HEK293 (cell line): ENCODE measurements around the gene LMTK2.

Experiments
- CTCF ChIA-PET: fragments of 350-600 bp; formaldehyde crosslinking; extraction: SDS; loops from one replicate; lab custom pipeline; 2021; ENCODE audit warnings: antibody characterized with exemption; lab: Yijun Ruan, JAX
- POLR2A ChIA-PET: fragments of 300-600 bp; formaldehyde crosslinking; extraction: SDS; loops from one replicate; lab custom pipeline; 2020; ENCODE audit warnings: antibody characterized with exemption, inconsistent platforms; lab: Yijun Ruan, JAX
- H3K27ac ChIP-seq: fragments of 200-500 bp; sonication (Bioruptor generic); 2 replicates; pipeline ENCODE4 v1.5.1; 2014; ENCODE audit warnings: low read depth, low read length, control low read depth, inconsistent platforms; ENCODE audit errors: extremely low read depth
- H3K36me3 ChIP-seq, 2 experiments: fragments of 200-500 bp in 1 of 2; sonication (Bioruptor generic) in 1 of 2; 1 replicate in 1 of 2; 2 replicates in 1 of 2; pipeline ENCODE4 v1.5.1; 2014 to 2017; ENCODE audit warnings: inconsistent platforms in 2 of 2, low read length in 2 of 2; ENCODE audit not compliant: control insufficient read depth in 2 of 2, insufficient read depth in 1 of 2
- H3K4me1 ChIP-seq: fragments of 200-500 bp; sonication (Bioruptor generic); 2 replicates; pipeline ENCODE4 v1.5.1; 2014; ENCODE audit warnings: mild to moderate bottlenecking, low read length, inconsistent platforms; ENCODE audit not compliant: control insufficient read depth, insufficient read depth
- H3K4me3 ChIP-seq: 2 replicates; pipeline ENCODE4 v1.5.1; 2011; ENCODE audit warnings: low read depth, mild to moderate bottlenecking, control low read depth, low read length, moderate library complexity
- H3K9me3 ChIP-seq: fragments of 200-500 bp; sonication (Bioruptor generic); 2 replicates; pipeline ENCODE4 v1.5.1; 2014; ENCODE audit warnings: low read depth, low read length, inconsistent platforms; ENCODE audit not compliant: control insufficient read depth, insufficient read depth
- HOXC10 ChIP-seq: sonication (generic); formaldehyde crosslinking; IDR thresholded peaks from 2 replicates; pipeline ENCODE4 v1.8.1; 2023; ENCODE audit warnings: mild to moderate bottlenecking, missing genetic modification reagents
- IKZF3 ChIP-seq: fragments of 450-650 bp; IDR thresholded peaks from 2 replicates; pipeline ENCODE4 v1.5.0; 2018; ENCODE audit warnings: missing biosample characterization, mild to moderate bottlenecking, missing genetic modification characterization, moderate library complexity
- SCRT1 ChIP-seq: fragments of 450-650 bp; formaldehyde crosslinking; IDR thresholded peaks from 2 replicates; pipeline ENCODE4 v1.5.1; 2016; ENCODE audit warnings: missing biosample characterization, missing genetic modification characterization, borderline replicate concordance
- SCRT2 ChIP-seq: fragments of 450-650 bp; formaldehyde crosslinking; IDR thresholded peaks from 2 replicates; pipeline ENCODE4 v1.5.1; 2016; ENCODE audit warnings: missing biosample characterization, missing genetic modification characterization
- YY2 ChIP-seq: fragments of 450-650 bp; formaldehyde crosslinking; IDR thresholded peaks from 2 replicates; pipeline ENCODE4 v1.5.1; 2016; ENCODE audit warnings: missing biosample characterization, missing genetic modification characterization
- ZFHX2 ChIP-seq: fragments of 450-650 bp; formaldehyde crosslinking; conservative IDR thresholded peaks from 2 replicates; pipeline ENCODE4 v1.5.1; 2016; ENCODE audit warnings: missing biosample characterization, missing genetic modification characterization
- ZNF114 ChIP-seq: fragments of 450-650 bp; formaldehyde crosslinking; IDR thresholded peaks from 2 replicates; pipeline ENCODE4 v1.5.0; 2017; ENCODE audit warnings: missing biosample characterization, missing genetic modification characterization
- ZNF155 ChIP-seq: fragments of 450-650 bp; formaldehyde crosslinking; IDR thresholded peaks from 2 replicates; pipeline ENCODE4 v1.5.1; 2016; ENCODE audit warnings: missing biosample characterization, missing genetic modification characterization
- ZNF292 ChIP-seq: fragments of 450-650 bp; formaldehyde crosslinking; IDR thresholded peaks from 2 replicates; pipeline ENCODE4 v1.5.1; 2016; ENCODE audit warnings: low read depth, missing biosample characterization, missing genetic modification characterization, borderline replicate concordance
- ZNF391 ChIP-seq: fragments of 450-650 bp; formaldehyde crosslinking; IDR thresholded peaks from 2 replicates; pipeline ENCODE4 v1.5.1; 2016; ENCODE audit warnings: low read depth, missing biosample characterization, missing genetic modification characterization, borderline replicate concordance
- ZNF473 ChIP-seq: fragments of 450-650 bp; formaldehyde crosslinking; IDR thresholded peaks from 2 replicates; pipeline ENCODE4 v1.5.1; 2017; ENCODE audit warnings: missing biosample characterization, missing genetic modification characterization
- ZNF510 ChIP-seq: fragments of 450-650 bp; formaldehyde crosslinking; IDR thresholded peaks from 2 replicates; pipeline ENCODE4 v1.5.1; 2018; ENCODE audit warnings: mild to moderate bottlenecking, missing genetic modification characterization, missing biosample characterization; ENCODE audit not compliant: insufficient replicate concordance
- ZNF560 ChIP-seq: fragments of 450-650 bp; formaldehyde crosslinking; IDR thresholded peaks from 2 replicates; pipeline ENCODE4 v1.5.1; 2017; ENCODE audit warnings: missing biosample characterization, missing genetic modification characterization, borderline replicate concordance
- ZNF596 ChIP-seq: fragments of 450-650 bp; IDR thresholded peaks from 2 replicates; pipeline ENCODE4 v1.5.0; 2018; ENCODE audit warnings: missing biosample characterization, mild to moderate bottlenecking, missing genetic modification characterization, moderate library complexity
- ZNF600 ChIP-seq: fragments of 450-650 bp; formaldehyde crosslinking; IDR thresholded peaks from 2 replicates; pipeline ENCODE4 v1.5.1; 2016; ENCODE audit warnings: missing biosample characterization, missing genetic modification characterization
- ZNF660 ChIP-seq: fragments of 450-650 bp; IDR thresholded peaks from 2 replicates; pipeline ENCODE4 v1.5.1; 2018; ENCODE audit warnings: missing biosample characterization, mild to moderate bottlenecking, missing genetic modification characterization
- ZNF670 ChIP-seq: fragments of 450-650 bp; formaldehyde crosslinking; IDR thresholded peaks from 2 replicates; pipeline ENCODE4 v1.5.1; 2016; ENCODE audit warnings: missing biosample characterization, missing genetic modification characterization, low read depth
- ZNF701 ChIP-seq: fragments of 450-650 bp; formaldehyde crosslinking; IDR thresholded peaks from 2 replicates; pipeline ENCODE4 v1.5.1; 2016; ENCODE audit warnings: missing biosample characterization, missing genetic modification characterization
- ZNF792 ChIP-seq: fragments of 450-650 bp; formaldehyde crosslinking; IDR thresholded peaks from 2 replicates; pipeline ENCODE4 v1.5.1; 2016; ENCODE audit warnings: missing biosample characterization, missing genetic modification characterization
- ZSCAN16 ChIP-seq: fragments of 450-650 bp; formaldehyde crosslinking; IDR thresholded peaks from 2 replicates; pipeline ENCODE4 v1.5.1; 2016; ENCODE audit warnings: missing biosample characterization, missing genetic modification characterization
- TF ChIP-seq, protein P1 (sequence below): fragments of 450-650 bp; formaldehyde crosslinking; optimal IDR thresholded peaks from 2 replicates; pipeline ENCODE3; 2016; ENCODE audit warnings: missing biosample characterization, mild to moderate bottlenecking, missing genetic modification characterization
- TF ChIP-seq, protein P2 (sequence below): fragments of 450-650 bp; formaldehyde crosslinking; IDR thresholded peaks from 2 replicates; pipeline ENCODE4 v1.5.1; 2017; ENCODE audit warnings: missing biosample characterization, missing genetic modification characterization
- TF ChIP-seq, protein P3 (sequence below): fragments of 450-650 bp; formaldehyde crosslinking; IDR thresholded peaks from 2 replicates; pipeline ENCODE4 v1.5.1; 2016; ENCODE audit warnings: missing biosample characterization, missing genetic modification characterization, low read depth
- TF ChIP-seq, protein P4 (sequence below): fragments of 450-650 bp; formaldehyde crosslinking; IDR thresholded peaks from 2 replicates; pipeline ENCODE4 v1.5.1; 2017; ENCODE audit warnings: missing biosample characterization, mild to moderate bottlenecking, missing genetic modification characterization, moderate library complexity
- TF ChIP-seq, protein P5 (sequence below): fragments of 450-650 bp; formaldehyde crosslinking; IDR thresholded peaks from 2 replicates; pipeline ENCODE4 v1.5.1; 2016; ENCODE audit warnings: missing biosample characterization, missing genetic modification characterization

The LMTK2 gene

DNA sequence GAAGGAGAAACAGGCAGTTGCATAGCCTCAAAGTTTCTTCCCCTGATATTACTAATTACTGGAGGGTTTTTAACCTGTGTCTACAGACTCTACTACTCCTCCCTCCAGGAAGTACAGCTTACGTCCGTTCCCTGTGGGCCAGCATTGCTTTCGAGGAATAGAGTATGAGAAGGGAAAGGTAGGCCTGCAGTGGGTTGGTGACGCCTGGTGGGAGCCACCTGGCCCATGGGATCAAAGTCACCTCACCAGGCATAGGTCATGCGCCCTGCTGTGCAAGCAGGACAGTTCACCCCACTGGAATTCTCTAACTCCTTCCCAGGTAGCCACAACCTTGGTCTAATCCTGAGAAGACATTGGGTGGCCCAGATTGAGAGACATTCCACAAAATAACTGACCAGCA is 29.8 kb downstream of the LMTK2 start (continued):
- TF ChIP-seq, protein P1, sequence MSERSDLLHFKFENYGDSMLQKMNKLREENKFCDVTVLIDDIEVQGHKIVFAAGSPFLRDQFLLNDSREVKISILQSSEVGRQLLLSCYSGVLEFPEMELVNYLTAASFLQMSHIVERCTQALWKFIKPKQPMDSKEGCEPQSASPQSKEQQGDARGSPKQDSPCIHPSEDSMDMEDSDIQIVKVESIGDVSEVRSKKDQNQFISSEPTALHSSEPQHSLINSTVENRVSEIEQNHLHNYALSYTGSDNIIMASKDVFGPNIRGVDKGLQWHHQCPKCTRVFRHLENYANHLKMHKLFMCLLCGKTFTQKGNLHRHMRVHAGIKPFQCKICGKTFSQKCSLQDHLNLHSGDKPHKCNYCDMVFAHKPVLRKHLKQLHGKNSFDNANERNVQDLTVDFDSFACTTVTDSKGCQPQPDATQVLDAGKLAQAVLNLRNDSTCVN (tag by site-specific recombination), result no peak
- TF ChIP-seq ZNF600 (tag by site-specific recombination) (no peak), SCRT1 (tag by site-specific recombination) (no peak), ZFHX2 (tag by site-specific recombination) (no peak), ZNF560 (tag by site-specific recombination) (no peak), ZNF473 (tag by site-specific recombination) (no peak)
- TF ChIP-seq, protein P2, sequence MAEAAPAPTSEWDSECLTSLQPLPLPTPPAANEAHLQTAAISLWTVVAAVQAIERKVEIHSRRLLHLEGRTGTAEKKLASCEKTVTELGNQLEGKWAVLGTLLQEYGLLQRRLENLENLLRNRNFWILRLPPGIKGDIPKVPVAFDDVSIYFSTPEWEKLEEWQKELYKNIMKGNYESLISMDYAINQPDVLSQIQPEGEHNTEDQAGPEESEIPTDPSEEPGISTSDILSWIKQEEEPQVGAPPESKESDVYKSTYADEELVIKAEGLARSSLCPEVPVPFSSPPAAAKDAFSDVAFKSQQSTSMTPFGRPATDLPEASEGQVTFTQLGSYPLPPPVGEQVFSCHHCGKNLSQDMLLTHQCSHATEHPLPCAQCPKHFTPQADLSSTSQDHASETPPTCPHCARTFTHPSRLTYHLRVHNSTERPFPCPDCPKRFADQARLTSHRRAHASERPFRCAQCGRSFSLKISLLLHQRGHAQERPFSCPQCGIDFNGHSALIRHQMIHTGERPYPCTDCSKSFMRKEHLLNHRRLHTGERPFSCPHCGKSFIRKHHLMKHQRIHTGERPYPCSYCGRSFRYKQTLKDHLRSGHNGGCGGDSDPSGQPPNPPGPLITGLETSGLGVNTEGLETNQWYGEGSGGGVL (tag by site-specific recombination), result no peak
- TF ChIP-seq, all 188 proteins: peak for 0

DNA sequence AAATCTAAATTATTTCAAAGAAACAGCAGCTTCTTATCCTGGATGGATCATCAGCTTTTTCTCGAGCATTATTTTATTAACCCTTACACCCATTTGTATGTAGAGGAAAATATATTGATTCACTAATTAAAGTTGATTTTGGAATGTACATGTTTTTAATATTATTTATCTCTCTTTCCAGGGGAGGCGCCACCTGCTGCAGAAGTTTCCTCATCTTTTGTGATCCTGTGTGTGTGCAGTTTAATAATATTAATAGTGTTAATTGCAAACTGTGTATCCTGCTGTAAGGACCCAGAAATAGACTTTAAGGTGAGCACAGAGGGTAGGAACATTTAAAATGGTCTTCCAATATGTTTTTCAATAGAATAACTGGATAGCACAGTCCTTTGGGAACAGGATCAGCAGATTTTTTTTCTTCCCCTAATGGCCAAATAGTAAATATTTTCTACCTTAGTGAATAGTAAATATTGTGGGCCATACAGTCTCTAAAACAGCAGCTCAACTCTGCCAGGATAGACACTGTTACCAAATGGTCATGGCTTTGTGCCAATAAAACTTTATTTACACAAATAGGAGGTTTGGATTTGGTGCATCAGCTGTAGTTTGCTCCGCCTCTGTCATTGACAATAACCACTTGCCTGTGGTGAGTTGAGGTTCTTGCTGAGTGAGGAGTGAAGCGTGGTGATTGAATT is 30.6 kb downstream of the LMTK2 start:
- no peak for TF ChIP-seq ZNF510 (tag by site-specific recombination)
- TF ChIP-seq, protein P3, sequence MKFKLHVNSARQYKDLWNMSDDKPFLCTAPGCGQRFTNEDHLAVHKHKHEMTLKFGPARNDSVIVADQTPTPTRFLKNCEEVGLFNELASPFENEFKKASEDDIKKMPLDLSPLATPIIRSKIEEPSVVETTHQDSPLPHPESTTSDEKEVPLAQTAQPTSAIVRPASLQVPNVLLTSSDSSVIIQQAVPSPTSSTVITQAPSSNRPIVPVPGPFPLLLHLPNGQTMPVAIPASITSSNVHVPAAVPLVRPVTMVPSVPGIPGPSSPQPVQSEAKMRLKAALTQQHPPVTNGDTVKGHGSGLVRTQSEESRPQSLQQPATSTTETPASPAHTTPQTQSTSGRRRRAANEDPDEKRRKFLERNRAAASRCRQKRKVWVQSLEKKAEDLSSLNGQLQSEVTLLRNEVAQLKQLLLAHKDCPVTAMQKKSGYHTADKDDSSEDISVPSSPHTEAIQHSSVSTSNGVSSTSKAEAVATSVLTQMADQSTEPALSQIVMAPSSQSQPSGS (tag by site-specific recombination), result no peak
- no peak for TF ChIP-seq HOXC10 (CRISPR knock-in tag)
- H3K4me3 ChIP-seq, result no peak overlapping the region
- H3K4me1 ChIP-seq, result peaks cover 4% of the 10 kb centered on the region; the same call in 1 of the 2 replicates
- no peaks in the 10 kb centered on the region for H3K9me3 ChIP-seq
- ChIA-PET POLR2A (no interaction called here), CTCF (interaction anchor here (1.5 kb wide), 1 partner anchor 116 kb away, joined by 8 read pairs; no protein-coding TSS in a partner anchor)
- peaks cover 4 to 24% of the 10 kb centered on the region in 2 experiments; a peak in 2 of 3 replicates for H3K36me3 ChIP-seq
- H3K27ac ChIP-seq, result no peak overlapping the region

DNA sequence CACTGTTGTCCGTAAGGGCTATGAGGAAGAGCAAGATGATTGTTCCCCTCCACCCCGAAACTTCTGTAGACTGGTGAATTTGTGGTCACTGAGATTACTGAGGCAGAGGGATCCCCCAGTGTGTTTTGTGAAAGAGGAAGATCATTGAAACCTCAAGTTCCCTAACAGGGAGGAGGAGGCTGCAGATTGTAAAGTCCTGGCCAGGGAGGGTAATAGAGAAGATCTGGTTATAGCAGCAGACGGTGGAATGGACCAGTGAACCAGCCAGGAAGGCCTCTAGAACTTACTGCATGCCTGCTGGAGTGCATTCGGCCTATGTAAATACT is 31.1 kb downstream of the LMTK2 start:
- Histone ChIP-seq H3K4me3 (no peak overlapping the region), H3K4me1 (peaks cover under 1% of the 10 kb centered on the region; the same call in 1 of the 2 replicates), H3K27ac (no peak overlapping the region), H3K9me3 (no peaks in the 10 kb centered on the region), H3K36me3 (peaks cover 4 to 27% of the 10 kb centered on the region in 2 experiments; a peak in 2 of 3 replicates)
- TF ChIP-seq, protein P4, sequence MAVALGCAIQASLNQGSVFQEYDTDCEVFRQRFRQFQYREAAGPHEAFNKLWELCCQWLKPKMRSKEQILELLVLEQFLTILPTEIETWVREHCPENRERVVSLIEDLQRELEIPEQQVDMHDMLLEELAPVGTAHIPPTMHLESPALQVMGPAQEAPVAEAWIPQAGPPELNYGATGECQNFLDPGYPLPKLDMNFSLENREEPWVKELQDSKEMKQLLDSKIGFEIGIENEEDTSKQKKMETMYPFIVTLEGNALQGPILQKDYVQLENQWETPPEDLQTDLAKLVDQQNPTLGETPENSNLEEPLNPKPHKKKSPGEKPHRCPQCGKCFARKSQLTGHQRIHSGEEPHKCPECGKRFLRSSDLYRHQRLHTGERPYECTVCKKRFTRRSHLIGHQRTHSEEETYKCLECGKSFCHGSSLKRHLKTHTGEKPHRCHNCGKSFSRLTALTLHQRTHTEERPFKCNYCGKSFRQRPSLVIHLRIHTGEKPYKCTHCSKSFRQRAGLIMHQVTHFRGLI, result no peak
- TF ChIP-seq ZSCAN16 (tag by site-specific recombination) (no peak), ZNF670 (tag by site-specific recombination) (no peak), ZNF596 (tag by site-specific recombination) (no peak), ZNF114 (tag by site-specific recombination) (no peak), YY2 (tag by site-specific recombination) (no peak), ZNF292 (tag by site-specific recombination) (no peak), SCRT2 (tag by site-specific recombination) (no peak), ZNF391 (tag by site-specific recombination) (no peak), ZNF701 (no peak), IKZF3 (tag by site-specific recombination) (no peak), ZNF792 (tag by site-specific recombination) (no peak), HOXC10 (CRISPR knock-in tag) (no peak), ZNF155 (tag by site-specific recombination) (no peak), ZNF660 (no peak)
- TF ChIP-seq, protein P5, sequence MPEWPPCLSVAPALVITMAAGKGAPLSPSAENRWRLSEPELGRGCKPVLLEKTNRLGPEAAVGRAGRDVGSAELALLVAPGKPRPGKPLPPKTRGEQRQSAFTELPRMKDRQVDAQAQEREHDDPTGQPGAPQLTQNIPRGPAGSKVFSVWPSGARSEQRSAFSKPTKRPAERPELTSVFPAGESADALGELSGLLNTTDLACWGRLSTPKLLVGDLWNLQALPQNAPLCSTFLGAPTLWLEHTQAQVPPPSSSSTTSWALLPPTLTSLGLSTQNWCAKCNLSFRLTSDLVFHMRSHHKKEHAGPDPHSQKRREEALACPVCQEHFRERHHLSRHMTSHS (tag by site-specific recombination), result no peak
- ChIA-PET POLR2A (no interaction called here), CTCF (interaction anchor here (1.5 kb wide), 1 partner anchor 116 kb away, joined by 8 read pairs; no protein-coding TSS in a partner anchor)
